PC-3 (cell line): ENCODE results near the gene C2CD5. TPM values are rescaled to one million over a fixed set of nuclear protein-coding genes. Genes with fewer than 3 reads are reported as not detected.
A peak's percentile ranks its signal among the peaks of the same experiment; 100 is the strongest.

ENCODE experiments used
- ATAC-seq: fragments of 200-7000 bp; cut with Tn5 transposase; 2 replicates; pipeline ENCODE4 v1.9.1; 2020; ENCODE audit warnings: mild to moderate bottlenecking, moderate library complexity
- BruUV-seq: library from RNA; stranded (reverse); fragments of 400-500 nt; replicated peaks from 2 replicates; lab custom pipeline; 2021; lab: Mats Ljungman, UMichigan
- CTCF ChIA-PET: fragments of 300-600 bp; sonication (Branson Sonifier 250); formaldehyde crosslinking; loops from one replicate; lab custom pipeline; 2022; ENCODE audit warnings: antibody characterized with exemption; lab: Charles Lee
- POLR2A ChIA-PET: fragments of 300-600 bp; sonication (Branson Sonifier 250); formaldehyde crosslinking; loops from one replicate; lab custom pipeline; 2022; ENCODE audit warnings: antibody characterized with exemption; ENCODE audit not compliant: unreplicated experiment; lab: Charles Lee
- DNase-seq: peaks from one replicate; pipeline ENCODE4 v3.0.0-alpha.2; 2015
- H2AFZ ChIP-seq: fragments of 300-600 bp; sonication (generic); 2 replicates; pipeline ENCODE4 v1.6.0; 2016; ENCODE audit warnings: antibody characterized with exemption, low read length
- H3F3A ChIP-seq: fragments of 300-600 bp; sonication (generic); one replicate; pipeline ENCODE4 v1.6.0; 2017; ENCODE audit warnings: antibody characterized with exemption, low read length, control low read depth, mild to moderate bottlenecking; ENCODE audit not compliant: unreplicated experiment
- H3K27ac ChIP-seq: fragments of 300-600 bp; sonication (generic); 2 replicates; pipeline ENCODE4 v1.5.1; 2016; ENCODE audit warnings: mild to moderate bottlenecking, low read length
- H3K27me3 ChIP-seq: fragments of 300-600 bp; sonication (generic); 2 replicates; pipeline ENCODE4 v1.6.1; 2016; ENCODE audit warnings: low read length, mixed read lengths
- H3K36me3 ChIP-seq: fragments of 300-600 bp; sonication (generic); 2 replicates; pipeline ENCODE4 v1.6.1; 2016; ENCODE audit warnings: low read depth, mixed run types, low read length, mixed read lengths
- H3K4me1 ChIP-seq: fragments of 300-600 bp; sonication (generic); 2 replicates; pipeline ENCODE4 v1.5.1; 2016; ENCODE audit warnings: low read length; ENCODE audit not compliant: insufficient read depth
- H3K4me2 ChIP-seq: fragments of 300-600 bp; sonication (generic); 2 replicates; pipeline ENCODE4 v1.6.0; 2016; ENCODE audit warnings: low read length
- H3K4me3 ChIP-seq: fragments of 300-600 bp; sonication (generic); 2 replicates; pipeline ENCODE4 v1.5.1; 2016; ENCODE audit warnings: mild to moderate bottlenecking, low read length, mixed read lengths
- H3K79me2 ChIP-seq: fragments of 300-600 bp; sonication (generic); 2 replicates; pipeline ENCODE4 v1.6.1; 2017; ENCODE audit warnings: low read length, mixed read lengths
- H3K9ac ChIP-seq: fragments of 300-600 bp; sonication (generic); 2 replicates; pipeline ENCODE4 v1.6.0; 2016; ENCODE audit warnings: mild to moderate bottlenecking, low read length
- H3K9me2 ChIP-seq: fragments of 300-600 bp; sonication (generic); replicated peaks from 2 replicates; pipeline ENCODE4 v1.6.1; 2016; ENCODE audit warnings: mixed run types, low read length, mixed read lengths
- H3K9me3 ChIP-seq: fragments of 300-600 bp; sonication (generic); 2 replicates; pipeline ENCODE4 v1.6.1; 2016; ENCODE audit warnings: low read length, mixed read lengths
- H4K20me1 ChIP-seq: fragments of 300-600 bp; sonication (generic); 2 replicates; pipeline ENCODE4 v1.6.1; 2016; ENCODE audit warnings: low read length, mixed read lengths
- CTCF ChIP-seq: fragments of 300-600 bp; sonication (generic); conservative IDR thresholded peaks from 2 replicates; pipeline ENCODE4 v1.5.1; 2017; ENCODE audit warnings: antibody characterized with exemption, low read depth, mild to moderate bottlenecking, low read length
- EZH2 ChIP-seq: fragments of 300-600 bp; sonication (generic); IDR thresholded peaks from one replicate; pipeline ENCODE4 v1.6.1; 2017; ENCODE audit warnings: antibody characterized with exemption, mild to moderate bottlenecking, low read length; ENCODE audit not compliant: unreplicated experiment
- EZH2phosphoT487 ChIP-seq: fragments of 300-600 bp; sonication (generic); IDR thresholded peaks from 2 replicates; pipeline ENCODE4 v1.6.1; 2018; ENCODE audit warnings: mild to moderate bottlenecking, antibody characterized with exemption, low read length, borderline replicate concordance
- intact Hi-C: fragments of 100-400 bp; cut with micrococcal nuclease; formaldehyde crosslinking; loops from 2 replicates; pipeline ENCODE4 v1.9.0; 2023
- total RNA-seq: library from RNA; depleted of rRNA; stranded (reverse); fragments of >200 nt; gene quantifications from 2 replicates; pipeline ENCODE4 v1.2.3, GENCODE V29; 2014

Gene C2CD5
- total RNA-seq, 1 experiment from 2014 or later: 12.7 TPM

- DNase-seq (no peak), ATAC-seq (no peak)
- H3K27ac ChIP-seq: no peak overlapping the region
- H3K4me1 ChIP-seq: peaks cover 48% of the 10 kb centered on the region
- TF ChIP-seq EZH2phosphoT487 (no peak), CTCF (no peak), EZH2 (no peak)
- H3F3A ChIP-seq: peaks cover 6% of the 10 kb centered on the region
- H3K4me2 ChIP-seq: no peak overlapping the region
- H3K79me2 ChIP-seq: no peaks in the 10 kb centered on the region
- ChIA-PET CTCF (no interaction called here), POLR2A (no interaction called here)
- no peak overlapping the region for H3K9ac ChIP-seq
- H2AFZ ChIP-seq: no peak overlapping the region
- H3K9me2 ChIP-seq: no peaks in the 10 kb centered on the region
- intact Hi-C loops: loop anchor here (10.0 kb wide), 1 partner anchor 139 kb away; no protein-coding TSS in a partner anchor
- BruUV-seq: no TSS peak
- no peak overlapping the region for H3K4me3 ChIP-seq
- H3K27me3 ChIP-seq: no peaks in the 10 kb centered on the region
- H3K9me3 ChIP-seq: no peaks in the 10 kb centered on the region
- no peaks in the 10 kb centered on the region for H4K20me1 ChIP-seq
- H3K36me3 ChIP-seq: no peaks in the 10 kb centered on the region
These were observed 130.8 kb downstream of the C2CD5 start for GRCh38 chr12:22413592-22413991.

- Histone ChIP-seq H3K4me2 (no peak overlapping the region), H3K4me1 (peaks cover 51% of the 10 kb centered on the region), H3K27me3 (no peaks in the 10 kb centered on the region), H2AFZ (no peak overlapping the region), H4K20me1 (no peaks in the 10 kb centered on the region), H3K9me2 (no peaks in the 10 kb centered on the region), H3K36me3 (no peaks in the 10 kb centered on the region), H3K4me3 (no peak overlapping the region), H3K9me3 (no peaks in the 10 kb centered on the region), H3K9ac (no peak overlapping the region), H3K79me2 (no peaks in the 10 kb centered on the region), H3F3A (peaks cover 6% of the 10 kb centered on the region), H3K27ac (no peak overlapping the region)
- ChIA-PET CTCF (no interaction called here), POLR2A (no interaction called here)
- no TSS peak for BruUV-seq
- DNase-seq (no peak), ATAC-seq (no peak)
- intact Hi-C loops: loop anchor here (10.0 kb wide), 1 partner anchor 138 kb away; no protein-coding TSS in a partner anchor
- no peak for TF ChIP-seq EZH2
- no peak for TF ChIP-seq EZH2phosphoT487
- TF ChIP-seq CTCF: no peak
These were observed 131.8 kb downstream of the C2CD5 start for GRCh38 chr12:22412581-22412980.

GRCh38 chr12:22410486-22410885, 133.9 kb downstream of the C2CD5 start:
- Histone ChIP-seq H3K4me2 (0 out of 2 replicates have a peak overlapping the region, but pooled peaks have one; percentile 16), H3K9ac (peak overlapping the region; percentile 37), H3K36me3 (no peaks in the 10 kb centered on the region), H3K9me2 (no peaks in the 10 kb centered on the region), H4K20me1 (no peaks in the 10 kb centered on the region), H3K4me3 (no peak overlapping the region), H3K79me2 (no peaks in the 10 kb centered on the region), H3K27ac (peak overlapping the region; percentile 93), H3K4me1 (peaks cover 40% of the 10 kb centered on the region), H3F3A (peaks cover 6% of the 10 kb centered on the region), H3K27me3 (no peaks in the 10 kb centered on the region), H2AFZ (no peak overlapping the region), H3K9me3 (no peaks in the 10 kb centered on the region)
- ChIA-PET POLR2A (no interaction called here), CTCF (no interaction called here)
- TF ChIP-seq EZH2phosphoT487 (no peak), EZH2 (no peak), CTCF (no peak)
- ATAC-seq: peak; percentile 87
- BruUV-seq: no TSS peak
- DNase-seq: peak; percentile 93
- intact Hi-C loops: loop anchor here (10.0 kb wide), 1 partner anchor 136 kb away; no protein-coding TSS in a partner anchor
